Suppressor macrophage treated with lipopolysaccharide for 1 hour (primary cell): ENCODE measurements around the gene DBF4B.

Experiments used
- DNase-seq, 3 donors: peaks; one replicate each; pipeline ENCODE4 v3.0.0-alpha.2; 2020 to 2022

Gene DBF4B

GRCh38 chr17:44778656-44779210 is 70.3 kb downstream of the DBF4B start:
- DNase-seq = no peak

DNA sequence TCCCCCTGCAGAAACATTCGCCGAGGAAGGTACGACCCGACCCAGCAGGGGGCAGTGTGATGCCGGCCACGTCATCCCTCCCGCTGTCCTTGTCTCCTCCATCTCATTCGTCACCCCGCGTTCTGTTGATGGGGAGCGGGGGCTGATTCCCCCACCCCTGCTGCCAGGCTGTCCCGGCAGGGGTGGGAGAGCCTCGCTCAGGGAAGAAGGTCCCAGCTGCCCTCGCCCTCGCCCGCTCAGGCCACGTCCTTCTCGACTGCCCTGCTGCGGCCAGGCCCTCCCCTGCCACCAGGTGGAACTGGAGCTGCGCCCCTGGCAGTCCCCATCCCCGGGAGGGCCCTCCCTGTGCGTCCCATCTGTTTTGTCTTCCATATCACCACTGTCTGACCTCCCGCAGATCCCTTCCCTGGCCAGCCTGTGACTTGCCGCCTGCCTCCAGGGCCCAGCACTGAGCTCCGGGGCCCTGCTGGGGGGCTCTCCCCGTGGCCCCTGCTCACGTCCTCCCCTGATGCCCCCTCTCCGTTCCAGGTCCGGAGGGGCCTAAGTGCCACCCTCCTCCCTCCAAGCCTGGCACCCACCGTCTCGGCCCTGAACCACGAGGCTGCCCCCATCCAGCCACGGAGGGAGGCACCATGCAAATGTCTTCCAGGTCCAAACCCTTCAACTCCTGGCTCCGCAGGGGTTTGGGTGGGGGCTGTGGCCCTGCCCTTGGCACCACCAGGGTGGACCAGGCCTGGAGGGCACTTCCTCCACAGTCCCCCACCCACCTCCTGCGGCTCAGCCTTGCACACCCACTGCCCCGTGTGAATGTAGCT is 71.0 kb downstream of the DBF4B start:
- peak; percentile 82 to 91 (median 89) for DNase-seq

GRCh38 chr17:44780161-44780560 is 71.7 kb downstream of the DBF4B start:
- no peak for DNase-seq

DNA sequence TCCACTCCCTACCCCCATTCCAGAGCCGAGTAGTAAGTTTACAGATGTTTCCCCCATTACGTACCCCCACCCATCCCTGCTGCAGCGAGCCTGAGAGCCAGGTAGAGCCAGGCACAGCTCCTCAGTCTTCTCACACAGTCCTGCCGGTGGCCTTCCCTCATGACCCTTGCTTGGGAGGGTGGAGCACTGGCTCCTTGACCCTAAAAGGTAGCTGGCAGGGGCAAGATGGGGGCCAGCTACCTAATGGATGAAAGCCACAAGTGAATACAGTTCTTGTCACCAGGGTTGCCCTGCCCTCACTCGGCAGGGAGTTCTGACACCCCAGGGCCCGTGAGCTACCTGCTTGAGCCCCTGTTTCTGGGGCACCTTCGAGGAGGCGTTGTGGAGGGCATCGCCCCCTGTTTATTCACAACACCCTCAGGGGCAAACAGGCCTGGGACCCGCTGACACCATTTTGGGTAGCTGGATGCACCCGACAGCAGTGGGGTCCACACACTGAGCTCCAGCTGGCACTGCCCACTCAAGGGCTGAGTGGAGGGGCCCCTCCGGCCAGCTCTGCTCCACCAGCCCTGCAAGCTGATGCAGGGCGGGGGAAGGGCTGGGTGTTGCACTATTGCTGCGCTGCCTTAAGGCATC is 72.5 kb downstream of the DBF4B start:
- no peak for DNase-seq

- no peak for DNase-seq
Measured at GRCh38 chr17:44781551-44782325, 73.3 kb downstream of the DBF4B start.

GRCh38 chr17:44782326-44782850 is 73.9 kb downstream of the DBF4B start:
- no peak for DNase-seq

DNA sequence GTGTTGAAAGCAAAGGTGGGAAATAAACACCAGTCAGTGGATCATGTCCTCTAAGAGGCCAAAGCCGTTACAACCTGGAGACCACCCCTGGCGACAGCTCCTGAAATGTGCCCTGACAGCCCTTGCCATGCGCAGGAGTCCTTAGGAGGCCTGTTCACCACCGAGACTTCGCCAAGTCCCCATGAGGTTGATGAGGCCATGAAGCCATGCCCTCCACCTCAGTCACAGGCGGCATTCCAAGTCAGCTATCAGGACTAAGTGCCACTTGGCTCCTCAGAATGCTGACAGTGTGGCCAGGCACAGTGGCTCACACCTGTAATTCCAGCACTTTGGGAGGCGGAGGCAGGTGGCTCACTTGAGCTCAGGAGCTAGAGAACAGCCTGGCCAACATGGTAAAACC is 77.5 kb downstream of the DBF4B start:
- no peak for DNase-seq

GRCh38 chr17:44786551-44787081 is 78.2 kb downstream of the DBF4B start:
- no peak for DNase-seq

DNA sequence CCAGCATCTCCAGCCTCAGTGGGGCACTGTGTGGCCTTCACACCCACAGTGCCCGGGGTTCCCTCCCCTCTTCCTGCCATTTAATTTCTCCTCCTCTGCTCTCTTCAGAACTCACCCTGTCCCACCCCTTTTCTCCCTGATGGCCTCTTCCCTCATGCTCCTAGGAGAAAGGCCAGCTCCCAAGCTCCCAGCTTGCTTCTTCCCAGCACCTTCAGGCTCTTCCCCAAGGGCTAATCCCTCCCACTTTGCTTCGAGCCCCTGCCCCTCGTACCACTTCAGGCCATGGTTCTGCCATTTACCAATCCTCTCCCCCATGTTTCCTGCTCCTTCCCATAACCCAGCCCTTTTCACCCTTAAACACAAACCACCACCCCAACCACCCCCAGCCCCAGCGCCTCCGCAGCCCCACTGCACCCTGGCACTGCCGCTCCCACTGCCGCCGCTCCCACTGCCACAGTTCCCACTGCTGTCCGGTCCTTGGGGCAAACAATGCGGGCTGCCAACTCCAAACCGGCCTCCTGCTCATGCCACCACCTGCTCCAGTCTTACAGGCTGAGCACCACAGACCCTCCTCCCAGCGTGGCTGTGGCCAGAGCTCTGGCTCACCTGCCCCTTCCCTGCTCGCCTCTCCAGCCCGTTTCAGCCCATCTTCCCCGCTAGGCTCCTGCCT is 78.9 kb downstream of the DBF4B start:
- no peak for DNase-seq

- DNase-seq = no peak
Measured at GRCh38 chr17:44788139-44788538, 79.7 kb downstream of the DBF4B start.

DNA sequence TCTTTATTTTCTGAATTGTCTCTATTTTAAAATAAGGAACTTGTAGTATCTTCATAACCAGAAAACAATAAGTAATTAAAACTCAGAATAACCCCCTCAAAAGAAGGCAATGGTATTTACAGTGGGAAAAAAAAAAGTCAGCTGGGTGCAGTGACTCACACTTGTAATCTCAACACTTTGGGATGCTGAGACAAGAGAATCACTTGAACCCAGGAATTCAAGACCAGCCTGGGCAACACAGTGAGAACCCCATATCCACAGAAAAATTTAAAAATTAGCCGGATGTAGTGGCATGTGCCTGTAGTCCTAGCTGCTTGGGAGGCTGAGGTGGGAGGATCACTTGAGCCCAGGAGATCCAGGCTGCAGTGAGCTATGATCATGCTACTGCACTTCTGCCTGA is 83.8 kb downstream of the DBF4B start:
- peak; percentile 13 to 25 (median 25) for DNase-seq

- DNase-seq = no peak
Measured at GRCh38 chr17:44793885-44794842, 85.7 kb downstream of the DBF4B start.

- peak; percentile 89 to 99 (median 97) for DNase-seq
Measured at GRCh38 chr17:44794851-44795413, 86.5 kb downstream of the DBF4B start.

GRCh38 chr17:44795421-44795820 is 87.0 kb downstream of the DBF4B start:
- DNase-seq = peak in 2 of 3 donors; percentile 33 to 45

GRCh38 chr17:44795928-44796327 is 87.5 kb downstream of the DBF4B start:
- no peak for DNase-seq

DNA sequence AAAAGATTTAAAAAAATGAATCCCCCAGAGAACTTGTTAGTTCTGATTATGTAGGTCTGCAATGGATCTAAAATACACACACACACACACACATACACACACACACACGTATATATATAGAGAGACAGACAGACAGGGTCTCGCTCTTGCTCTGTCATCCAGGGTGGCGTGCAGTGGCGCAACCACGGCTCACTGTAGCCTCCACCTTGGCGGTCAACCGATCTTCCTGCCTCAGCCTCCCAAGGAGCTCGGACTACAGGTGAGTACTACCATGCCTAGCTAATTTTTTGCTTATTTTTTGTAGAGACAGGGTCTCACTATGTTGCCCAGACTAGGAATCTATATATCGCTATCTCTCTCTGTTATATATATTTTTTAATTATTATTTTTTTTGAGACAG is 88.3 kb downstream of the DBF4B start:
- no peak for DNase-seq

- no peak for DNase-seq
Measured at GRCh38 chr17:44797802-44798201, 89.3 kb downstream of the DBF4B start.

DNA sequence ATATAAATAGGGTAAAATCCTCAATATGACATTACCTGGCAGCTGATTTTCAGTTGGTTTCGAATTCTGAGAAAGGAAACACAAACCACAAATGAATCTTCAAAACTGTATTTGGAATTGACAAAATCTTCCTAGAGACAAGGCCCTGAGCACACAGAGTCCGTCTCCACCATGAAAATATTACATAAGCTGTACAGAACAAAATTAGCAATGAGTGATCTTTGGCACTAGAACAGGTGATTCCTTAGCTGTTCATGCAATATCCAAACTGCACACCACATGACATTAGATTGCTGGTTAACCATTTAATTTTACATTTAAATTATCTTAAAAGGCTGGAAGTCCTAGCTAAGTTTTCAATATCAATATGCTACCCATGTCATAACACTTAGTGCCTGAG is 89.9 kb downstream of the DBF4B start:
- DNase-seq = no peak
